ENCODE data around the gene MYOCD.

MYOCD gene

DNA sequence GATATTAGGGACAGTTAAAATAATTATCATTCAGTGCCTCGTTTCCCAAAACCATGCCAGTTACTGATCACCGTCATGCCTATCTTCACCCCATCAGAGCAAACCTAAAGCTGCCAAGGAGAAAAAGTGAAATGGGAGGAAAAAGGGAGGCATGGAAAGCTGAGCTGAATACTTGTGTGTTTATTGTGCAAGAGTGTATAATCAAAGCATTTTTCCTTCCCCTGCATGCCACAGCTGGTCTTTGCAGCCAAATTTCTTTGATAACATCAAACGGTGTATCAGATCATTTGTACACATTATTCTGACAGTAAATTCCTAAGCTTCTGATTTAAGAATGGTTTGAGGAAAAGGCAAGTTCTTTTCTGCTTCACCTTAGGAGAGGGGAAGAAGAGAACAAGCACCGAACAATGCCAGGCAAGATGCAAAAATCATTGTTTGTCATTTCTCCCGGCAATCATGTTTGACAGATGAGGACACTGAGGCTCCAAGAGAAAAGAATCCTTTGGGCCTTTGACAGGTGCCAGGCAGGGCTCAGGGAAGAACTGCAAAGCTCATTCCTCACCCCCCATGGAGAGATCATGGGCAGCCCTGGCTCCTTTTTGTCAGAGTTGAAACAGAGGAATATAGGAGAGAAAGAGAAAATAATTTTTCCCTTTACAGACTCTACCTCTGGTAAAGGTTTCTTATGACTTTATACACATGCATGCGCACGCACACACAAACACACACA lies 72.2 kb downstream of the MYOCD start:
- DNase-seq, result no peak
- H3K27me3 Mint-ChIP-seq (ENCODE audit: low read depth, poor library complexity), result peaks cover 6% of the 10 kb centered on the region
- TF ChIP-seq, protein P1, sequence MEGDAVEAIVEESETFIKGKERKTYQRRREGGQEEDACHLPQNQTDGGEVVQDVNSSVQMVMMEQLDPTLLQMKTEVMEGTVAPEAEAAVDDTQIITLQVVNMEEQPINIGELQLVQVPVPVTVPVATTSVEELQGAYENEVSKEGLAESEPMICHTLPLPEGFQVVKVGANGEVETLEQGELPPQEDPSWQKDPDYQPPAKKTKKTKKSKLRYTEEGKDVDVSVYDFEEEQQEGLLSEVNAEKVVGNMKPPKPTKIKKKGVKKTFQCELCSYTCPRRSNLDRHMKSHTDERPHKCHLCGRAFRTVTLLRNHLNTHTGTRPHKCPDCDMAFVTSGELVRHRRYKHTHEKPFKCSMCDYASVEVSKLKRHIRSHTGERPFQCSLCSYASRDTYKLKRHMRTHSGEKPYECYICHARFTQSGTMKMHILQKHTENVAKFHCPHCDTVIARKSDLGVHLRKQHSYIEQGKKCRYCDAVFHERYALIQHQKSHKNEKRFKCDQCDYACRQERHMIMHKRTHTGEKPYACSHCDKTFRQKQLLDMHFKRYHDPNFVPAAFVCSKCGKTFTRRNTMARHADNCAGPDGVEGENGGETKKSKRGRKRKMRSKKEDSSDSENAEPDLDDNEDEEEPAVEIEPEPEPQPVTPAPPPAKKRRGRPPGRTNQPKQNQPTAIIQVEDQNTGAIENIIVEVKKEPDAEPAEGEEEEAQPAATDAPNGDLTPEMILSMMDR (IDR thresholded peaks at IDR 0.05), result no peak
- no peak overlapping the region for H3K4me3 Mint-ChIP-seq
- H3K9me3 Mint-ChIP-seq, result no peaks in the 10 kb centered on the region
- H3K27ac Mint-ChIP-seq, result no peak overlapping the region
- H3K36me3 Mint-ChIP-seq (ENCODE audit: low read depth), result no peaks in the 10 kb centered on the region
- H3K4me1 Mint-ChIP-seq, result peaks cover 5% of the 10 kb centered on the region

DNA sequence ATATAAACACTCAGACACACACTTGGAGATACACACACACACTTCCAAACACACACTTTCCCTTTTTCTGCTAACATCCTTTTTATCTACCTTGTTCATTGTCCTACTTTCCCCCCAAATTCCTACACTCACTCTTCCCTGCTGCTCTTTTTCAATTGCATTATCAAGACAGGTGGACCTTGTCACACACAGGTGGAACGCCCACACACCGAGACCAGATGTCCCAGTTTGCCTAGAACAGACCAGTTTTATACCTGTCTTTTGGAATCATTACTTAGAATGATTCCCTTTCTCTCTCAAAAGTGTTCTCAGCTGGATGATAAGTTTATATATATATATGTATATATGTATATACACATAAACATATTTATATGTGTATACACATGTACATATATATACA lies 72.9 kb downstream of the MYOCD start:
- H3K4me3 Mint-ChIP-seq, result no peak overlapping the region
- H3K36me3 Mint-ChIP-seq (ENCODE audit: low read depth), result no peaks in the 10 kb centered on the region
- no peak for DNase-seq
- no peak overlapping the region for H3K27ac Mint-ChIP-seq
- no peaks in the 10 kb centered on the region for H3K9me3 Mint-ChIP-seq
- peaks cover 6% of the 10 kb centered on the region for H3K27me3 Mint-ChIP-seq (ENCODE audit: low read depth, poor library complexity)
- TF ChIP-seq, protein P1 (IDR thresholded peaks at IDR 0.05), result no peak
- H3K4me1 Mint-ChIP-seq, result peaks cover 5% of the 10 kb centered on the region

DNA sequence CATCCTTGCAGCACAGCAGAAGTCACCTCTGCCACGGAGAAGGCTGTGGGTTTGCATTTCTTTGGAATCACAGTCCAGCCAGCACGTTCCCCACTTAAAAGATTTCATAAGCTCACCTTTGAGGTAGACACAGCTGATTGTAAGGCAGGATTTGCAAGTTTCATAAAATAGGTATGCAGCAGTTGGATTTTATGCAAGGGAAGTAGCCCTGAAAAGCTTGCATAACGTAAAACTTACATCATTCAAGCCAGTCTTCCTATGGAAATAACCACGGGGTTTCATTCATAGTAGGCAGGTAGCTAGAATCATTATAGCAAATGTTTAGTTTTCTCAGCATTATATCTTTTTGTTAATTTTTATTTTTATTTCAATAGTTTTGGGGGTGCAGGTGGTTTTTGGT lies 73.8 kb downstream of the MYOCD start:
- Mint-ChIP-seq H3K27ac (no peak overlapping the region), H3K36me3 (ENCODE audit: low read depth) (no peaks in the 10 kb centered on the region), H3K27me3 (ENCODE audit: low read depth, poor library complexity) (peaks cover 6% of the 10 kb centered on the region), H3K9me3 (no peaks in the 10 kb centered on the region), H3K4me3 (no peak overlapping the region), H3K4me1 (peaks cover 5% of the 10 kb centered on the region)
- TF ChIP-seq, protein P1 (IDR thresholded peaks at IDR 0.05), result no peak
- DNase-seq, result no peak

DNA sequence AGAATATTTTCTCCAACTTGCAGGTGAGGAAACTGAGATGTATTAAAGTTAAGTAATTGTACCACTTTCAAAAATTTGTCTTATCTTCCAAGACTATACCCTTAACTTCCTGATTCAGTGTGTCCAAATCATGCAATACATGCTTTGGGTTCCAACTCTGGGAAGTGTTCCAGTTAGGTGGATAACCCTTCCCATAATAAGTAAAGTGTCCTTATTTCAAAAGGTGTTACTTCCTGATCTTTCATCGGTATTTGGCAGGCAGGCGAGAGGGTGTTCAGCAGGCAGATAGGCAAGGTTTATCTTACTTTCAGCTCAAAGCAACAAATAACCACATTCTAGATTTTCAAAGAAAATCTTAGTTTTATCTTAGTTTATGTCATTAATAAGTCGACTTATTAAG lies 77.4 kb downstream of the MYOCD start:
- DNase-seq, result no peak
- Mint-ChIP-seq H3K27ac (no peak overlapping the region), H3K36me3 (ENCODE audit: low read depth) (no peaks in the 10 kb centered on the region), H3K27me3 (ENCODE audit: low read depth, poor library complexity) (no peaks in the 10 kb centered on the region), H3K4me3 (no peak overlapping the region), H3K4me1 (peaks cover 12% of the 10 kb centered on the region), H3K9me3 (no peaks in the 10 kb centered on the region)
- TF ChIP-seq, protein P1 (IDR thresholded peaks at IDR 0.05), result no peak

DNA sequence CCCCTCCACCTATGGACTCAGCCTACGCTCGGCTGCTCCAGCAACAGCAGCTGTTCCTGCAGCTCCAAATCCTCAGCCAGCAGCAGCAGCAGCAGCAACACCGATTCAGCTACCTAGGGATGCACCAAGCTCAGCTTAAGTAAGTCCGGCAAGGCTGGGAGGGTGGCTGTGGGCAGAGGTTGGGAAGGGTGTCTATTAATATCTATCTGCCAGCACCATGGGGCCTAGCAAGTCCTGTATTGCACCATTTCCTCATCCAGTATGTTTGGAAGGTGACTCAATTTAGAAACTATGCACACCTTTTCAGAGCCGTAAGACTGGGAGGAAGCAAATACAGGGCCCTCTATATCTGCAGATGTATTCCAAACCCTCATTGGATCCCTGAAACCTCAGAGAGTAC lies 78.6 kb downstream of the MYOCD start:
- Mint-ChIP-seq H3K4me1 (peaks cover 12% of the 10 kb centered on the region), H3K36me3 (ENCODE audit: low read depth) (no peaks in the 10 kb centered on the region), H3K9me3 (no peaks in the 10 kb centered on the region), H3K27me3 (ENCODE audit: low read depth, poor library complexity) (no peaks in the 10 kb centered on the region), H3K27ac (no peak overlapping the region), H3K4me3 (no peak overlapping the region)
- DNase-seq, result no peak
- TF ChIP-seq, protein P1 (IDR thresholded peaks at IDR 0.05), result no peak

DNA sequence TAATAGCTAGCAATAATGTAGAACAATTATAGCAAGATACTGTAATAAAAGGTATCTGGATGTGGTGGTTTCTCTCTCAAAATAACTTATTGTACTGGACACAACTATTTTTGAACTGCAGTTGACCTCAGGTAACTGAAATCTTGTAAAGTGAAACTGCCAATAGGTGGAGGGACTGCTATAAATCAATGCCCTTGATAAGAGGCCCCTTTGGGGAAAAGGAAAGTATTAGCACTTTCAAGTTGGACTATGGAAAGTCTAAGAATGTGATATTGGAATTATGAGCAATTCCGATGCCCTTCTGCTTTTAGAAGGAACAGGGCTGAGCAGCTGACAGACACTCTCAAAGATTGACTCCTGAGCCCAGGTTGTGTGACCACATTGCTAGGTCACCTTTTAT lies 79.1 kb downstream of the MYOCD start:
- no peak overlapping the region for H3K4me3 Mint-ChIP-seq
- H3K4me1 Mint-ChIP-seq, result peaks cover 12% of the 10 kb centered on the region
- DNase-seq, result no peak
- TF ChIP-seq, protein P1 (IDR thresholded peaks at IDR 0.05), result no peak
- H3K27me3 Mint-ChIP-seq (ENCODE audit: low read depth, poor library complexity), result no peaks in the 10 kb centered on the region
- H3K9me3 Mint-ChIP-seq, result no peaks in the 10 kb centered on the region
- no peaks in the 10 kb centered on the region for H3K36me3 Mint-ChIP-seq (ENCODE audit: low read depth)
- H3K27ac Mint-ChIP-seq, result no peak overlapping the region

Measured in nephron progenitor cell (in vitro differentiated cells).